HepG2 (cell line): Measurements from ENCODE around the gene REEP6. TPM values are rescaled to one million over a fixed set of nuclear protein-coding genes. Genes with fewer than 3 reads are reported as not detected.
A peak's percentile ranks its signal among the peaks of the same experiment; 100 is the strongest.

ENCODE experiments used
- ATF7 ChIP-seq, 2 experiments: fragments of 450-650 bp in 1 of 2; sonication (generic) in 1 of 2; formaldehyde crosslinking in 1 of 2; IDR thresholded peaks; 2 replicates each; pipeline versions ENCODE4 v1.4.0 to v1.6.1; 2016 to 2020; ENCODE audit warnings: antibody characterized with exemption in 1 of 2, mild to moderate bottlenecking in 1 of 2, missing genetic modification reagents in 1 of 2
- EEA1 ChIP-seq: sonication (generic); formaldehyde crosslinking; IDR thresholded peaks from 2 replicates; pipeline ENCODE4 v1.5.1; 2020; ENCODE audit warnings: mild to moderate bottlenecking, missing genetic modification reagents, borderline replicate concordance
- ELF3 ChIP-seq: IDR thresholded peaks from 2 replicates; pipeline ENCODE4 v1.6.1; 2016; ENCODE audit warnings: missing genetic modification reagents, missing compliant biosample characterization
- FOXK1 ChIP-seq: sonication (generic); formaldehyde crosslinking; IDR thresholded peaks from 2 replicates; pipeline ENCODE4 v1.4.0; 2020; ENCODE audit warnings: low read depth, missing genetic modification reagents, borderline replicate concordance
- HINFP ChIP-seq: sonication (generic); formaldehyde crosslinking; IDR thresholded peaks from 2 replicates; pipeline ENCODE4 v1.4.0; 2020; ENCODE audit warnings: low read depth, mild to moderate bottlenecking, missing genetic modification reagents
- ISX ChIP-seq: sonication (generic); formaldehyde crosslinking; conservative IDR thresholded peaks from 2 replicates; pipeline ENCODE4 v1.5.0; 2020; ENCODE audit warnings: missing genetic modification reagents
- MED1 ChIP-seq: sonication (generic); formaldehyde crosslinking; IDR thresholded peaks from 2 replicates; pipeline ENCODE4 v1.4.0; 2020; ENCODE audit warnings: missing genetic modification reagents
- NPAS2 ChIP-seq: sonication (generic); formaldehyde crosslinking; IDR thresholded peaks from 2 replicates; pipeline ENCODE4 v1.8.0; 2022; ENCODE audit warnings: mild to moderate bottlenecking, missing genetic modification reagents, borderline replicate concordance
- NRL ChIP-seq: sonication (generic); formaldehyde crosslinking; IDR thresholded peaks from 2 replicates; pipeline ENCODE4 v1.5.0; 2020; ENCODE audit warnings: missing genetic modification reagents, mild to moderate bottlenecking, moderate library complexity, borderline replicate concordance
- RFX3 ChIP-seq: IDR thresholded peaks from 2 replicates; pipeline ENCODE4 v1.6.1; 2016; ENCODE audit warnings: missing biosample characterization, missing genetic modification reagents
- STAG1 ChIP-seq: sonication (generic); formaldehyde crosslinking; IDR thresholded peaks from 2 replicates; pipeline ENCODE4 v1.4.0; 2020; ENCODE audit warnings: missing genetic modification reagents
- ZBTB38 ChIP-seq: sonication (generic); formaldehyde crosslinking; IDR thresholded peaks from 2 replicates; pipeline ENCODE4 v1.5.1; 2020; ENCODE audit warnings: mild to moderate bottlenecking, missing genetic modification reagents
- ZNF121 ChIP-seq: sonication (generic); formaldehyde crosslinking; IDR thresholded peaks from 2 replicates; pipeline ENCODE4 v1.5.0; 2020; ENCODE audit warnings: mild to moderate bottlenecking, missing genetic modification reagents
- ZNF317 ChIP-seq: sonication (generic); formaldehyde crosslinking; IDR thresholded peaks from 2 replicates; pipeline ENCODE4 v1.5.0; 2020; ENCODE audit warnings: mild to moderate bottlenecking, missing genetic modification reagents
- ZNF451 ChIP-seq: sonication (generic); formaldehyde crosslinking; IDR thresholded peaks from 2 replicates; pipeline ENCODE4 v1.5.0; 2020; ENCODE audit warnings: mild to moderate bottlenecking, missing genetic modification reagents
- ZNF558 ChIP-seq: sonication (generic); formaldehyde crosslinking; IDR thresholded peaks from 2 replicates; pipeline ENCODE4 v1.9.0; 2022; ENCODE audit warnings: mild to moderate bottlenecking, missing genetic modification reagents, borderline replicate concordance
- ZNF576 ChIP-seq: sonication (generic); formaldehyde crosslinking; IDR thresholded peaks from 2 replicates; pipeline ENCODE4 v1.4.0; 2020; ENCODE audit warnings: mild to moderate bottlenecking, missing genetic modification reagents
- ZNF792 ChIP-seq: IDR thresholded peaks from 2 replicates; pipeline ENCODE4 v1.6.1; 2016
- polyA plus RNA-seq, 8 experiments: library from polyadenylated mRNA; depleted of rRNA in 3 of 8; stranded (reverse) in 7 of 8; unstranded in 1 of 8; fragments of >200 nt; fragmentation: Illumina TruSeq in 4 of 8; extraction: Trizol in 4 of 8; gene quantifications; 2 replicates each; pipeline versions ENCODE4 v1.2.1 to v1.2.3, GENCODE V29; 2011 to 2016; ENCODE audit warnings: low read depth in 4 of 8, missing spikeins in 1 of 8, mixed read lengths in 1 of 8; ENCODE audit not compliant: insufficient read depth in 1 of 8
- total RNA-seq, 5 experiments: library from RNA; depleted of rRNA; stranded (reverse); fragments of >200 nt; fragmentation: Illumina TruSeq; extraction: Trizol; gene quantifications; 2 replicates each; pipeline ENCODE4 v1.2.3, GENCODE V29; 2016; ENCODE audit warnings: low read depth in 1 of 5
- TF ChIP-seq, protein P1 (sequence below), 2 experiments: sonication (generic) in 1 of 2; formaldehyde crosslinking in 1 of 2; IDR thresholded peaks; 2 replicates each; pipeline versions ENCODE4 v1.6.1 to v1.9.0; 2014 to 2022; ENCODE audit warnings: antibody characterized with exemption in 1 of 2, borderline replicate concordance in 1 of 2, inconsistent platforms in 1 of 2, low read depth in 1 of 2, missing genetic modification reagents in 1 of 2
- TF ChIP-seq, protein P2 (sequence below): sonication (generic); formaldehyde crosslinking; IDR thresholded peaks from 2 replicates; pipeline ENCODE4 v1.5.0; 2020; ENCODE audit warnings: missing genetic modification reagents, mild to moderate bottlenecking, borderline replicate concordance
- TF ChIP-seq, protein P3 (sequence below): IDR thresholded peaks from 2 replicates; pipeline ENCODE4 v1.6.1; 2016; ENCODE audit warnings: mild to moderate bottlenecking, missing biosample characterization, missing genetic modification reagents

REEP6 gene
- total and polyA plus RNA-seq, 2 of the 13 experiments (the other 11 are each of a cell fraction or from before 2014, with no cell fraction given): 10.0 to 28.8 TPM

DNA sequence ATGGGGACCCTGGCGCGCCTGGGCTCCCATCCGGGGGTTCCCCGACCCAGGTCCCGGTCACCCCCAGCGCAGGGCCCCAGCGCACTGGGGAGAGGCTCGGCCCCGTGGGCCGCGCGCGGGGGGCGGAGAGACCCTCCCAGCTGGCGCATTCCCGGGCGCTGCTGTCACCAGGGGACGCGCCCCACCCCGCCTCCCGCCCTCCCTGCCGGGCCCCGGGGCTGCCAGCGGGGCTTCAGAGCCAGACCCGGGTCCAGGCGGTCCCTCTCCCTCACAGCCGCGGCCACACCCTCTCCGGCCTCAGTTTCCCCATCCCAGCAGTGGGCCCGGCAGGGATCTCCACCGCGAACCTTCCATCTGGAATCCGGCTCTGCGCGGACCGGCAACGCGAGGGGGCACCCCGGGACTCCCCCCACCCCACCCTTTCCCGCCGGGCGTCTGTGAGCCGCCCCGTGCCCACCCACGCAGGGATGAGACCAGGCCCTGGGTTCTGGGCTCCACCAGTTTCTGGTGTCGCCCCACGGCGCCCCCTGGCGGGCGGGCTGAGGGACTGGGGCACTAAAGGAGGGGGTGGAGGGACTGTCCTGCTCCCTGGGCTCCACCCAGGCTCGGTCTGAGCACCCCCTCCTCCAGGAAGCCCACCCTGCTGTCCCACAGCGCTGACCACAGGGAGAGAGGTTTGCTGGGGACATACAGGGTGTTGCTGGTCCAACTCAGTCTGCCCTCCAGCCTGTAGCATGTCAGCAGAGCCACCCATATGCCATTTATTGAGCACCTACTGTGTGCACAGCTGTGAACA lies 22.7 kb downstream of the REEP6 start (continued):
- TF ChIP-seq NPAS2 (CRISPR knock-in tag): no peak
- no peak for TF ChIP-seq ZBTB38
- no peak for TF ChIP-seq RFX3 (CRISPR knock-in tag)
- peak; percentile 49 for TF ChIP-seq STAG1 (CRISPR knock-in tag)
- no peak for TF ChIP-seq ISX (CRISPR knock-in tag)
- TF ChIP-seq ELF3 (CRISPR knock-in tag): no peak
- TF ChIP-seq FOXK1 (CRISPR knock-in tag): no peak
- no peak for TF ChIP-seq HINFP
- TF ChIP-seq ZNF121 (CRISPR knock-in tag): no peak
- TF ChIP-seq ZNF792 (CRISPR knock-in tag): no peak
- TF ChIP-seq, protein P1, sequence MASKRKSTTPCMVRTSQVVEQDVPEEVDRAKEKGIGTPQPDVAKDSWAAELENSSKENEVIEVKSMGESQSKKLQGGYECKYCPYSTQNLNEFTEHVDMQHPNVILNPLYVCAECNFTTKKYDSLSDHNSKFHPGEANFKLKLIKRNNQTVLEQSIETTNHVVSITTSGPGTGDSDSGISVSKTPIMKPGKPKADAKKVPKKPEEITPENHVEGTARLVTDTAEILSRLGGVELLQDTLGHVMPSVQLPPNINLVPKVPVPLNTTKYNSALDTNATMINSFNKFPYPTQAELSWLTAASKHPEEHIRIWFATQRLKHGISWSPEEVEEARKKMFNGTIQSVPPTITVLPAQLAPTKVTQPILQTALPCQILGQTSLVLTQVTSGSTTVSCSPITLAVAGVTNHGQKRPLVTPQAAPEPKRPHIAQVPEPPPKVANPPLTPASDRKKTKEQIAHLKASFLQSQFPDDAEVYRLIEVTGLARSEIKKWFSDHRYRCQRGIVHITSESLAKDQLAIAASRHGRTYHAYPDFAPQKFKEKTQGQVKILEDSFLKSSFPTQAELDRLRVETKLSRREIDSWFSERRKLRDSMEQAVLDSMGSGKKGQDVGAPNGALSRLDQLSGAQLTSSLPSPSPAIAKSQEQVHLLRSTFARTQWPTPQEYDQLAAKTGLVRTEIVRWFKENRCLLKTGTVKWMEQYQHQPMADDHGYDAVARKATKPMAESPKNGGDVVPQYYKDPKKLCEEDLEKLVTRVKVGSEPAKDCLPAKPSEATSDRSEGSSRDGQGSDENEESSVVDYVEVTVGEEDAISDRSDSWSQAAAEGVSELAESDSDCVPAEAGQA (IDR thresholded peaks at IDR 0.05; ENCODE audit: low read depth): no peak
- TF ChIP-seq, protein P1 (CRISPR knock-in tag; IDR thresholded peaks at IDR 0.05; ENCODE audit: borderline replicate concordance): no peak
- no peak for TF ChIP-seq ZNF576
- no peak for TF ChIP-seq ZNF317
- TF ChIP-seq ATF7 (IDR thresholded peaks at IDR 0.05): no peak
- no peak for TF ChIP-seq ATF7 (CRISPR knock-in tag; IDR thresholded peaks at IDR 0.05)
- TF ChIP-seq, protein P2, sequence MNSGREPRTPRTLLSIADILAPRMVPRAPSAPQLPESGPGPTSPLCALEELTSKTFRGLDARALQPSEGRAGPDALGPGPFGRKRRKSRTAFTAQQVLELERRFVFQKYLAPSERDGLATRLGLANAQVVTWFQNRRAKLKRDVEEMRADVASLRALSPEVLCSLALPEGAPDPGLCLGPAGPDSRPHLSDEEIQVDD (CRISPR knock-in tag): no peak
- no peak for TF ChIP-seq ZNF451
- TF ChIP-seq NRL (CRISPR knock-in tag): no peak; the same call in 1 of the 2 replicates
- no peak for TF ChIP-seq MED1 (CRISPR knock-in tag)
- TF ChIP-seq, protein P3, sequence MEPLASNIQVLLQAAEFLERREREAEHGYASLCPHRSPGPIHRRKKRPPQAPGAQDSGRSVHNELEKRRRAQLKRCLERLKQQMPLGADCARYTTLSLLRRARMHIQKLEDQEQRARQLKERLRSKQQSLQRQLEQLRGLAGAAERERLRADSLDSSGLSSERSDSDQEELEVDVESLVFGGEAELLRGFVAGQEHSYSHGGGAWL (CRISPR knock-in tag): no peak
- no peak for TF ChIP-seq EEA1 (CRISPR knock-in tag)
- TF ChIP-seq ZNF558 (CRISPR knock-in tag): no peak
